Suprapubic skin (tissue), 4 donors: Measurements from ENCODE around the gene RNF182. TPM values are rescaled to one million over a fixed set of nuclear protein-coding genes. Genes with fewer than 3 reads are reported as not detected.

Experiments
- DNase-seq, 2 donors: peaks; one replicate each; pipeline ENCODE4 v3.0.0-alpha.2; 2019; ENCODE audit warnings: low spot score in 2 of 2
- H3K27ac ChIP-seq: fragments of 200-600 bp; sonication (generic); one replicate; pipeline ENCODE4 v1.5.1; 2019
- H3K27me3 ChIP-seq: fragments of 200-600 bp; sonication (generic); one replicate; pipeline ENCODE4 v1.5.1; 2019
- H3K36me3 ChIP-seq: fragments of 200-600 bp; sonication (generic); one replicate; pipeline ENCODE4 v1.5.1; 2019
- H3K4me1 ChIP-seq: fragments of 200-600 bp; sonication (generic); one replicate; pipeline ENCODE4 v1.5.1; 2019
- H3K4me3 ChIP-seq: fragments of 200-600 bp; sonication (generic); one replicate; pipeline ENCODE4 v1.5.1; 2019; ENCODE audit warnings: mild to moderate bottlenecking
- H3K9me3 ChIP-seq: fragments of 200-600 bp; sonication (generic); one replicate; pipeline ENCODE4 v1.5.1; 2019
- CTCF ChIP-seq, 2 donors: fragments of 200-600 bp in 1 of 2; fragments of 450-650 bp in 1 of 2; sonication (generic) in 1 of 2; IDR thresholded peaks; one replicate each; pipeline ENCODE4 v1.5.1; 2016 to 2019; ENCODE audit warnings: antibody characterized with exemption in 2 of 2, mild to moderate bottlenecking in 1 of 2, moderate library complexity in 1 of 2
- EP300 ChIP-seq: sonication (generic); formaldehyde crosslinking; IDR thresholded peaks from one replicate; pipeline ENCODE4 v1.6.1; 2017; ENCODE audit warnings: antibody characterized with exemption
- POLR2A ChIP-seq, 2 donors: fragments of 450-650 bp; IDR thresholded peaks; one replicate each; pipeline ENCODE4 v1.6.1; 2017; ENCODE audit warnings: antibody characterized with exemption in 2 of 2, mild to moderate bottlenecking in 2 of 2, moderate library complexity in 2 of 2
- POLR2AphosphoS5 ChIP-seq, 3 donors: sonication (generic); formaldehyde crosslinking; IDR thresholded peaks; one replicate each; pipeline ENCODE4 v1.6.1; 2017; ENCODE audit warnings: antibody characterized with exemption in 3 of 3
- WGBS: methylation state at CpG from one replicate; pipeline ENCODE4 v1.1.5; 2018; 5-methylcytosine and 5-hydroxymethylcytosine counted together
- total RNA-seq, 4 donors: library from RNA; depleted of rRNA; stranded (reverse); fragments of >200 nt; gene quantifications; one replicate each; pipeline ENCODE4 v1.1.0, GENCODE V29; 2016

Gene RNF182
- total RNA-seq, 4 donors from 2014 or later: 0.11 to 1.0 (median 0.83) TPM

GRCh38 chr6:13907001-13907350, 17.8 kb upstream of the RNF182 start:
- Histone ChIP-seq H3K27ac (no peak overlapping the region), H3K4me3 (no peak overlapping the region), H3K4me1 (no peaks in the 10 kb centered on the region), H3K9me3 (no peaks in the 10 kb centered on the region), H3K36me3 (no peaks in the 10 kb centered on the region), H3K27me3 (peaks cover 36% of the 10 kb centered on the region)
- 92% methylated on average over 2 of the region's 2 CpGs for WGBS
- no peak for DNase-seq
- no peak for TF ChIP-seq EP300
- no peak for TF ChIP-seq POLR2A (IDR thresholded peaks at IDR 0.05)
- TF ChIP-seq POLR2AphosphoS5 (IDR thresholded peaks at IDR 0.05): no peak
- no peak for TF ChIP-seq CTCF (IDR thresholded peaks at IDR 0.05)

DNA sequence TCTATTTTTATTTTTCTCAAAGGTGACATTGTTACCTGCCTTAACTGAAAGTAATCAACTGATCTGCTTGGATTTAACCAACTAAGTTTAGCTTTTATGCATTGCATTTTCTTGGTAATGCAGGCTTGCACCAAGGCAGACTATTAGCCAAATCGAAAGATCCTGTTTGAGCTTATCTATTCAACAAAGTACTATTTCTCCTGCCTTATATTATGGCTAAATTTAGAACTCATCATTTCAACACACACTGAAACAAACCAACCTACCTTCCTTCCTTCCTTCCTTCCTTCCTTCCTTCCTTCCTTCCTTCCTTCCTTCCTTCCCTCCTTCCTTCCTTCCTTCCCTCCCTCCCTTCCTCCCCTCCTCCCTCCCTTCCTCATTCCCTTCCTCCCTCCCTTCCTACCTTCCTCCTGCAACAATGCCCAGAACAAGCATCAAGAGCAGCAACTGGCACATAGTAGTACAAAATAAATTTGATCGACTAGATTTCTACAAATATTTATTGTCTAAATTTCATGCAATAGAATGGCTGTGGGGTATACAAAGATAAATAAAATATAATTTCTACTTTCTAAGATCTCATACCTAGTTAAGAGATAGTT, 17.0 kb upstream of the RNF182 start:
- H3K27me3 ChIP-seq: peaks cover 34% of the 10 kb centered on the region
- no peaks in the 10 kb centered on the region for H3K4me1 ChIP-seq
- TF ChIP-seq CTCF (IDR thresholded peaks at IDR 0.05) (no peak), POLR2A (IDR thresholded peaks at IDR 0.05) (no peak), POLR2AphosphoS5 (IDR thresholded peaks at IDR 0.05) (no peak), EP300 (no peak)

GRCh38 chr6:13908955-13909381, 15.8 kb upstream of the RNF182 start:
- Histone ChIP-seq H3K4me3 (no peak overlapping the region), H3K36me3 (no peaks in the 10 kb centered on the region), H3K4me1 (no peaks in the 10 kb centered on the region), H3K27me3 (peaks cover 31% of the 10 kb centered on the region), H3K27ac (no peak overlapping the region), H3K9me3 (no peaks in the 10 kb centered on the region)
- no peak for TF ChIP-seq POLR2AphosphoS5 (IDR thresholded peaks at IDR 0.05)
- no peak for TF ChIP-seq POLR2A (IDR thresholded peaks at IDR 0.05)
- peak; percentile 58 to 75 for TF ChIP-seq CTCF (IDR thresholded peaks at IDR 0.05)
- no peak for TF ChIP-seq EP300
- WGBS: 5% methylated on average over 3 of the region's 3 CpGs
- no peak for DNase-seq

More for the DNA sequence above, 17.0 kb upstream of the RNF182 start:
- Histone ChIP-seq H3K36me3 (no peaks in the 10 kb centered on the region), H3K4me3 (no peak overlapping the region), H3K27ac (no peak overlapping the region), H3K9me3 (no peaks in the 10 kb centered on the region)
- DNase-seq: no peak
- WGBS: 81% methylated on average over 2 of the region's 2 CpGs

DNA sequence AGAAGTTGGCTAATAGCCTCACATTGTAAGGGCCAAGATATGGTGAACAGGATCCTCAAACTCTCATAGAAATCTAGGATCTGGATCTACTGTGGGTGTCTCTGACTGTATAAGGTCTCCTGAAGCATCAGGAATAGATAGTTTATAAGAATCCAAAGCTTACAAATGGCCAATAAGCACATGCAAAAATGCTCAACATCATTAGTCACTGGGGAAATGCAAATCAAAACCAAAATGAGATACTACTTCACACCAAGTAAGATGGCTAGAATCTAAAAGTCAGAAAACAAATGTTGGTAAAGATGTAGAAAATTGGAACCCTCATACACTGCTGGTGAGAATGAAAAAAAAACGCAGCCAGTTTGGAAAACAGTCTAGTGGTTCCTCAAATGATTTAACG, 14.3 kb upstream of the RNF182 start:
- 90% methylated on average over 2 of the region's 2 CpGs for WGBS
- Histone ChIP-seq H3K27ac (no peak overlapping the region), H3K9me3 (no peaks in the 10 kb centered on the region), H3K27me3 (peaks cover 32% of the 10 kb centered on the region), H3K36me3 (no peaks in the 10 kb centered on the region), H3K4me1 (no peaks in the 10 kb centered on the region), H3K4me3 (no peak overlapping the region)
- DNase-seq: no peak
- TF ChIP-seq CTCF (IDR thresholded peaks at IDR 0.05) (no peak), EP300 (no peak), POLR2A (IDR thresholded peaks at IDR 0.05) (no peak), POLR2AphosphoS5 (IDR thresholded peaks at IDR 0.05) (no peak)

DNA sequence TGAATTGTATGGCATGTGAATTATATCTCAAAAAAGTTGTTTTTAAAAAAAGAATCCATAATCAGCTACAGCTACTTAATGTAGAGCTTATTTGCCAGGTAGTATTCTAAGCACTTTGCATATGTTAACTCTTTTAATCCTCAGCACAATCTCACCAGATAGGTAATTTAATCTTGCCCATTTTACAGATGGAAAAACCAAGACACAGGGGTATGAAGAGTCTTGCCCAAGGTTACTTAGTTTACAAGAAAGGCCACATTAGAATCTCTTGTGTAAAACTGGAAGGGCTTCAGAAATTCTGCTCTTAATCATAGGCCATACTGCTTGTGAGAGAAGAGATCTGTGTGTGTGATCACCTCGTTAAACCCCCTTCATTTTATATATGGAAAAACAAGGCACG, 13.4 kb upstream of the RNF182 start:
- no peak for DNase-seq
- H3K27me3 ChIP-seq: peaks cover 34% of the 10 kb centered on the region
- H3K36me3 ChIP-seq: no peaks in the 10 kb centered on the region
- no peaks in the 10 kb centered on the region for H3K9me3 ChIP-seq
- TF ChIP-seq POLR2A (IDR thresholded peaks at IDR 0.05) (no peak), POLR2AphosphoS5 (IDR thresholded peaks at IDR 0.05) (no peak), CTCF (IDR thresholded peaks at IDR 0.05) (no peak), EP300 (no peak)
- no peaks in the 10 kb centered on the region for H3K4me1 ChIP-seq
- WGBS: 94% methylated on average over 2 of the region's 2 CpGs
- no peak overlapping the region for H3K27ac ChIP-seq
- no peak overlapping the region for H3K4me3 ChIP-seq
